ENCODE measurements around the gene RNF208. TPM values are rescaled to one million over a fixed set of nuclear protein-coding genes. Genes with fewer than 3 reads are reported as not detected.

RNF208 gene
- total and polyA plus RNA-seq, 2 of the 4 experiments (the other 2 are of a cell fraction), result 1.2 TPM; not detected in 1

GRCh38 chr9:137267933-137268355 is 45.9 kb upstream of the RNF208 start:
- CTCF ChIA-PET, result no interaction called here
- H2BK120ac ChIP-seq (ENCODE audit: low read depth, low read length), result no peak overlapping the region
- no peak overlapping the region for H4K5ac ChIP-seq (ENCODE audit: low read depth, low read length)
- WGBS, 2 experiments (ENCODE audit: extremely low coverage in 2 of 2, insufficient read length in 1 of 2), result no CpG with 5 or more reads among the region's 6 CpGs
- no peak overlapping the region for H3K27ac ChIP-seq (ENCODE audit: insufficient read depth, low read length)
- POLR2A ChIA-PET (ENCODE audit: unreplicated experiment), result no interaction called here
- H3K14ac ChIP-seq (replicated peaks; ENCODE audit: low read depth, low read length), result no peak overlapping the region
- H3K18ac ChIP-seq (ENCODE audit: low read depth, low read length), result no peak overlapping the region
- peak; percentile 15 for DNase-seq
- no peak overlapping the region for H2BK20ac ChIP-seq (ENCODE audit: low read depth, low read length)
- peaks cover 12% of the 10 kb centered on the region for H3K4me1 ChIP-seq (ENCODE audit: control insufficient read depth, insufficient read depth, low read length)
- H3K4me2 ChIP-seq (ENCODE audit: low read depth, low read length), result no peak overlapping the region
- H2AK9ac ChIP-seq (replicated peaks; ENCODE audit: low read depth, low read length, poor library complexity), result no peak overlapping the region
- H3K23ac ChIP-seq (ENCODE audit: low read depth, low read length), result no peak overlapping the region
- peaks cover 14% of the 10 kb centered on the region for H3K9me1 ChIP-seq (ENCODE audit: insufficient read depth, low read length)
- H3K79me1 ChIP-seq (ENCODE audit: low read depth in 1 of 2, low read length in 2 of 2), result peaks cover 11 to 61% of the 10 kb centered on the region in 2 experiments; a peak in 3 of 4 replicates
- no peak overlapping the region for H4K91ac ChIP-seq (ENCODE audit: insufficient read depth, low read depth, low read length)
- H4K20me1 ChIP-seq (ENCODE audit: insufficient read depth, low read length), result peaks cover 33% of the 10 kb centered on the region
- H2AK5ac ChIP-seq (ENCODE audit: low read depth, low read length), result peak overlapping the region; percentile 8; the same call in 1 of the 2 replicates
- in situ Hi-C loops (cut with MboI; ENCODE audit: low sequenced_read_pairs) (no loop called here), intact Hi-C loops (cut with micrococcal nuclease) (no loop called here), dilution Hi-C loops (cut with HindIII; ENCODE audit: low sequenced_read_pairs, unreplicated experiment) (no loop called here)
- no peak overlapping the region for H2BK15ac ChIP-seq (ENCODE audit: low read depth, low read length)
- peaks cover 62% of the 10 kb centered on the region for H3K36me3 ChIP-seq (ENCODE audit: control insufficient read depth, insufficient read depth, low read length)
- H2BK5ac ChIP-seq (ENCODE audit: low read depth, low read length, poor library complexity, severe bottlenecking), result no peak overlapping the region
- peak; percentile 7; the same call in 1 of the 2 replicates for ATAC-seq (ENCODE audit: low read depth)
- no peak overlapping the region for H3K9ac ChIP-seq (ENCODE audit: low read depth, low read length)
- TF ChIP-seq POLR2A (IDR thresholded peaks at IDR 0.05; ENCODE audit: low read depth, low read length) (no peak), MAFK (IDR thresholded peaks at IDR 0.05; ENCODE audit: low read depth, low read length) (peak; percentile 33)
- no peak overlapping the region for H4K8ac ChIP-seq (ENCODE audit: low read depth in 2 of 2, low read length in 2 of 2)
- no peak overlapping the region for H3K56ac ChIP-seq (ENCODE audit: extremely low read depth, insufficient read depth, low read length)
- no peak overlapping the region for H3K4me3 ChIP-seq (ENCODE audit: insufficient read depth, low read depth, low read length)
- no peak overlapping the region for H2AFZ ChIP-seq (replicated peaks; ENCODE audit: low read length, poor library complexity)
- H3K9me3 ChIP-seq (ENCODE audit: control insufficient read depth, insufficient read depth, low read length), result no peaks in the 10 kb centered on the region
- H3K27me3 ChIP-seq (ENCODE audit: control insufficient read depth, insufficient read depth, low read length), result no peaks in the 10 kb centered on the region
- peak overlapping the region; percentile 16; the same call in 1 of the 2 replicates for H3K4ac ChIP-seq (ENCODE audit: low read depth, low read length)
- no TSS peak for BruUV-seq (replicated peaks)
